Stimulated activated CD8-positive, alpha-beta memory T cell treated with anti-CD3 and anti-CD28 coated beads, Interleukin-15, amount 100 ng/mL, for 48 hours (primary cell): ENCODE data around the gene CCT3.
"Not testable (repeated sequence)": the region's sequence is repeated elsewhere in the genome, so short reads cannot be mapped to it uniquely, and the experiment has no call there.

Experiments
- DNase-seq, 2 donors: peaks; one replicate each; pipeline ENCODE4 v3.0.0-alpha.2; 2020; ENCODE audit warnings: low read depth in 2 of 2

CCT3 gene

GRCh38 chr1:156338180-156338976, at the start of gene CCT3, which contains the start of gene TSACC:
CCT3 (minus strand) TSS chr1:156338292; CDS start chr1:156338184, 108 bp downstream.
TSACC (plus strand) TSS chr1:156338526; CDS start chr1:156339758, 1,232 bp downstream.
- DNase-seq, result peak; percentile 99

GRCh38 chr1:156387870-156388173, 49.7 kb upstream of the CCT3 start:
- no peak for DNase-seq

GRCh38 chr1:156386949-156387869, 49.1 kb upstream of the CCT3 start:
- no peak for DNase-seq

GRCh38 chr1:156386134-156386901, 48.2 kb upstream of the CCT3 start:
- DNase-seq, result no peak

DNA sequence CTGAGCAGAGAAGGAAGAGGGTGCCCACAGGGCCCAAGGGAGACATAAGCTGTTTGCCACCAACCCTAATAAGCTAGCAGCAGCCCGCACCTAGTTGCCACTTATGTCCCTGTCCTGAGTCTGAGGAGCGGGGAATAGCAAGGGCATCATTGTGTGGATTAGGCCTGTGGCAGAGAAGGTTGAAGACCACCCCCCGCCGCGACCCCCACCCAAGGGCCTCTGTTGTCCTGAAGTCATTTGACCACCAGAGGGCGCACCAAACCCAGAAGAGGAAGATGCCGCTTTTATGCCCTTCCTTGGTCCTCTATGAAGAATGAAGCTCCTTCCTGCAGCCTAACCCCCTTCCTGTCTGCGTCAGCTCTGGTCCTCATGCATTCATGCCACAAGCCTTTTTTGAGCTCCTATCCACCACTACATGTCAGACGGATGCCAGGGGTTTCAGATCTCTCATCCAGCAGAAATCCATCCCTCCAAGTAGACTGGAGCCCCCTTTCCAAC, 47.5 kb upstream of the CCT3 start:
- peak; percentile 42 to 44 for DNase-seq

- no peak for DNase-seq
Observed at GRCh38 chr1:156384658-156385057, 46.6 kb upstream of the CCT3 start.

- no peak for DNase-seq
Observed at GRCh38 chr1:156384007-156384406, 45.9 kb upstream of the CCT3 start.

DNA sequence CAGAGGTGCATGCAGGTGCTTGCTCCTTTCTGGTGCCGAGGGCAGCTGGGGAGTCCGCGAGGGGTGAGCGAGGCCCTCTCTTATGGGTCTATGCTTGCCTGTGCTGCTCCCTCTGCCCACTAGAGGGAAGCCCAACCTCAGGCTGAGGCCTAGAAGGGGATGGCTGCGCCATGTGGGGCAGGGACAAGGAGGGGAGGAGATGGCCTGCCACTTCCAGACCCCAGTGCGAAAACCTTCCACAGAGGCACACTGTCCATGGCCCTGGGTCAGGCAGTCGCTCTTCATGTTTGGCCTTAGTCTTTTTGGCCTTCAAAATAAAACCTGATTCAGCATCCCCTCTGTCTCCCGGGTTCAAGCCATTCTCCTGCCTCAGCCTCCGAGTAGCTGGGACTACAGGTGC, 44.9 kb upstream of the CCT3 start:
- DNase-seq, result peak; percentile 40 to 45

DNA sequence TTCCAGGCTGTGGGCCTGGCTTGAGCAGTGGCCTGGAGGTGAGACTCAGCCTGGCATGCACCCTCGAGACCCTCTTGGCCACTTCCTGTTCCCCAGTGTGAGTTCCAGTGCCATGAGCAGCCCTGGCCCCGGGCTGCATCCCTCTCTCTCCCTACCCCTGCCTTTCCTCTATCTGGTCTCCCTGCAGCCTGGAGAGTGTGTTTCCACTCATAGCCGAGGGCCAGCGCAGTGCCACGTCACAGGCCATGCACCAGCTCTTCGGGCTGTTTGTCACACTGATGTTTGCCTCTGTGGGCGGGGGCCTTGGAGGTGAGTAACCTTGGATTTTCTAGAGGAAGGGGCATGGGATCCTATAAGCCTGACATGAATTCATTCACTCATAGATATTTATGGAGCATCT, 44.5 kb upstream of the CCT3 start:
- no peak for DNase-seq

DNA sequence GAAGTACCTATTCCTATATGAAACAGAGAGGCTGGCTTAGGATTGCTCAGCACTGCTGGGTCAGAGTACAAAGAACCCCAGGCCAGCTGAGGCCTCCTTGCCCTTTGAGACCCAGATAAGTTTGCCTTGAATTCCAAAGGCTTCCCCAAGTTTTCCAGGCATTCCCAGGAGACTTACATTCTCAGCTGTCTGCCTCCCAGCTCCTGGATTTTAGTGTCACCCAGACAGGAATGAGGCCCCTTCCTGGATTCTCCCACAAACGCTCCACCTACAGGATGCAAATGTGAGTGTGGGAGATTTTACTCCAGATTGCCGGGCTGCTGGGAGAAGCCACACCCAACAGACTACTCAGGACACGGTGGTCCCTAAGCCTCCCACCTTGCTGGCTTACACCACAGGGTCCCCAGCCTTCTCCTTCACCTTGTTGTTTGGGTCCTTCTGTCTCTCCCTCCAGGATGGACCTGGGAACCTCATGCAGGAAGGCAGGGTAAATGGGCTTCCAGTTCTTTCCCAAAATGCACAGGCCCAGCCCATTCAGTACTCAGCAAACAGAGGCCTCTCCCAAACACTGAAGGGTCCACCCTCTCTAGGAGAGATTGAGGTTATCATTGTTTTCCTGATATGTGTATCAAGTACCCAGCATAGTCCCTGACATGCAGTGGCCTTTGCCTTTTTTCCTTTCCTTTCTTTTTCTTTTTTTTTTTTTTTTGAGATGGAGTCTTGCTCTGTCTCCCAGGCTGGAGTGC, 41.5 kb upstream of the CCT3 start:
- DNase-seq, result no peak

DNA sequence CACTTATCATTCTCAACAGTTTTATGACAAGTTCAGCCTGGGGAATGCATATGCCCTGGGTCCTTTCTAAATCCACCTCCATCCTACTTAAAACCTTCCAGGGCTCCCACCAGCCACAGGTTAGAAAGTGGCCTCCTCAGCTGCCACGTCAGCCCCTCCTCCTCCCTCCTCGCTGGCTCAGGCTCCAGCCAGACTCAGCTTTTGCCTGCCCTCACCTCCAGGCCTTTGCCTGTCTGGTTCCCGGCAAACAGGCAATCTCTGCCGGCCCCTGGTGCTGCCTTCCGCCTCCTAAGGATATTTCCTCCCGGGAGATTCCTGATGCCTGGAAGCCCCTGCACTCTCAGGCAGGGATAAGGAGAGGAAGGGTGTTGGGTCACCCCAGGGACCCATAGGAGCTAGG, 40.5 kb upstream of the CCT3 start:
- no peak for DNase-seq

DNA sequence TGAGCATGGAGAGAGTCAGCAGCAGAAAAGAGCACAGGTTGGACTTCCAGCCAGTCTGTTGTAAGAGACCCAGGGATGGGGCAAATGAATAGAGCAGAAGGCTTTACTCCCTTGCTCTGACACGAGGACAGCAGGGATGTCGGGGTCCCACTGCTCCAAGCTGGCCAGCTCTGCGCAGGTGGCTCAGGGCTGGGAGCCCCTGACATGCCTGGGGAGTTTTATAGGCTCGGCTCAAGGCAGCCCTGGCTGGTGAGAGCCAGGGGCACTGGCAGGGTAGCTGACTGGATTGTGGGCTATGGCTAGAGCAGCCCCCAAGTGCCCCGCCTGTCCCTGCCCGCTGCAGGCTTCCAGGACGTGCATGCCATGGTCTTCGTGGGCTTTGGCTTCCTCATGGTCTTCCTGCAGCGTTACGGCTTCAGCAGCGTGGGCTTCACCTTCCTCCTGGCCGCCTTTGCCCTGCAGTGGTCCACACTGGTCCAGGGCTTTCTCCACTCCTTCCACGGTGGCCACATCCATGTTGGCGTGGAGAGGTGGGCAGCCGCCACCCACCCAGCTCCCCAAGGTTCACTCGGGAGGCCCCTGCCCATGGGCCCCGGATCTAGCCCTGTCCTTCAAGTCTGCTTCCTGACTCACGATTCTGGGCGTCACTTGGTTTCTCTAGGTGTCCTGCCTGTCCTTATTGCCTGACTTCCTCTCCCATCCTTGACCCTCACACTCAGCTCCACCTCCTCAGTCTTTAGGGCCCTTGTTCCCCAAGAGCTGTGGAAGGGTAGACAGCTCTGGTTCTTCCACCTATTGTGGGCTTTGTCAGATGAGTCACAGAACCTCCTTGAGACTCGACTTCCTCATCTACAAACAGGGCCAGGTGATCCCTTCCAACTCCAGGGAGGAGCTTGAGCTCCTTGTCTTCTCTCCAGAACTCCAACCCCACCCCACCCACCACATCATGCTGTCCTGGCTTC, 39.1 kb upstream of the CCT3 start:
- no peak for DNase-seq

- DNase-seq, result no peak
Observed at GRCh38 chr1:156376146-156376545, 38.1 kb upstream of the CCT3 start.

DNA sequence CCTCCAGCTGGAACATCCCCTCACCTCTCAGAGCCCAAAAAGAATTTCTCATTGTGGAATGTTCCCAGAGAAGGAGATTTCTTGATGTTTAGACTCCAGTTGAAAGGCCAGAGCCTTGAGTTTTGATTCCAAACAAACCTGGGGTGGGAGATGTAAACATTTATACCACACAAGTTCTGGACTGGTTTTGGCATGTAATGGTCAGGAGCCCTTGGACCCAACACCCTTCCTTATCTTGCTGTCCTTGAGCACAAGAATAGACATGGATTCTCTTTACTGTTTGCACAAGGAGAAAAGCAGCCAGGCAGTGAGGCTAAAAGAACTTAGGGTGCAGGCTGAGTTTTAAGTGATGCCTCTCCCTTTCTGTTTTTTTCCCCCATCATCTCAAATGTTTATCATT, 35.5 kb upstream of the CCT3 start:
- no peak for DNase-seq

- no peak for DNase-seq
Observed at GRCh38 chr1:156372876-156373275, 34.8 kb upstream of the CCT3 start.

GRCh38 chr1:156372265-156372586, 34.1 kb upstream of the CCT3 start:
- no peak for DNase-seq

DNA sequence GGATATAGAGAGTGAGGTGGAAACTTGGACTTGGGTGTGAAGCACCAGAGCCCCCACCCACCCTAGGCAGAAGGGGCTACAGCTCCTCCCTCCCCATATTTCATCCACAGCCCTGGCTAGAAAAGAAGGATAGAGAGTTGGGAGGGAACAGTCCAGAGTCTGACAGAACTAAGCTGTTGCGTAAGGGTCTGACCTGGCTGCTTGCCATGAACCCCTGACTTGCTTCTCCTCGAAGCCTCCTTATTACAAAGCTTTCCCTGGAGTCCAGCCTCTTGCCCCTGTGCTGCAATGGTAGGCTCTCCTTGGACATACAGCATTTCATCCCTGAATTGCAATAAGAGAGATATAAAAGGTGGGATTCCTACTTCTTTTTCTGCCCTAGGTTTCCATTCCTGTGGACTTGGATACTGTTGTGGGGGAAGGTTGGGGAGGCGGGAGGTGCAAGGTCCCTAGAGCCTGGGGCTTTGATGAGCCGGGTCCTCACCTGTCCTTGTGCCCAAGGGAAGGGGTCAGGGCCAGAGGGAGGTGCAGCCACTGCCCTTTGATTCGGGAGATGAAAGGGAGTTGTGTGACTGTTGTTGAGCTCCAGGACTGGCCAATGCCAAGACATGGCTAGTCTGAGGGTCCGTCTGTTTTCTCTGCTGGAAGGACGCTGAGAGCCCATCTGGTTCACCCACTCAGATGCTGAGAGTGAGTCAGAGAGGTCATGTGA, 33.6 kb upstream of the CCT3 start:
- no peak for DNase-seq

GRCh38 chr1:156369685-156370286, 31.7 kb upstream of the CCT3 start:
- DNase-seq, result not testable (repeated sequence)
